Testis (tissue), 2 donors: ENCODE data around the gene POU6F2.

ENCODE experiments used
- CTCF ChIP-seq, 3 experiments: fragments of 450-650 bp in 2 of 3; fragments of 200-600 bp in 1 of 3; sonication (generic) in 1 of 3; IDR thresholded peaks; one replicate each; pipeline ENCODE4 v1.5.1; 2016 to 2019; ENCODE audit warnings: antibody characterized with exemption in 3 of 3, mild to moderate bottlenecking in 2 of 3, moderate library complexity in 1 of 3
- POLR2A ChIP-seq: fragments of 450-650 bp; IDR thresholded peaks from one replicate; pipeline ENCODE4 v1.6.1; 2017; ENCODE audit warnings: antibody characterized with exemption, mild to moderate bottlenecking, moderate library complexity

- TF ChIP-seq CTCF (IDR thresholded peaks at IDR 0.05): no peak
- no peak for TF ChIP-seq POLR2A
These were observed 206.7 kb downstream of the POU6F2 start for GRCh38 chr7:39184391-39184790.
